HG03095 (cell line): Measurements from ENCODE around the gene FOXP1.

ENCODE experiments used
- ATAC-seq: cut with Tn5 transposase; IDR thresholded peaks from one replicate; pipeline ENCODE4 v1.9.1; 2021; ENCODE audit warnings: moderate library complexity; ENCODE audit not compliant: unreplicated experiment

The FOXP1 gene

GRCh38 chr3:70905491-70905890 is 678.0 kb downstream of the FOXP1 start:
- no peak for ATAC-seq
